A549 treated with Mapracorat at 1 μM for 4 hours (cell line): ENCODE measurements around the gene MSH5. TPM values are rescaled to one million over a fixed set of nuclear protein-coding genes. Genes with fewer than 3 reads are reported as not detected.

Experiments used
- total RNA-seq: library from RNA; stranded (reverse); fragments of 200-300 nt; extraction: Qiagen RNA extraction; gene quantifications from 5 replicates; pipeline ENCODE4 v1.2.3, GENCODE V29; 2022

MSH5 gene
- total RNA-seq, 1 experiment from 2014 or later: 15.5 TPM

Other genes with a start within 250 kb of the MSH5 start
- gene MICB, start 241.9 kb upstream of the MSH5 start, total RNA-seq: 6.0 to 8.1 TPM (median 7.5 TPM) in 5 replicates
- not detected in 5 replicates for gene MCCD1, start 211.0 kb upstream of the MSH5 start, total RNA-seq
- gene DDX39B, start 198.0 kb upstream of the MSH5 start, total RNA-seq: 336 to 391 TPM (median 386 TPM) in 5 replicates
- gene ATP6V1G2, start 193.4 kb upstream of the MSH5 start, total RNA-seq: 0.35 to 0.98 TPM (median 0.50 TPM) in 5 replicates
- 9.0 to 12.4 TPM (median 11.7 TPM) in 5 replicates for gene NFKBIL1, start 192.4 kb upstream of the MSH5 start, total RNA-seq
- gene LTA, start 167.7 kb upstream of the MSH5 start, total RNA-seq: 0.10 to 0.16 TPM (median 0.12 TPM) in 3 of 5 replicates, not detected in the others
- gene TNF, start 164.4 kb upstream of the MSH5 start, total RNA-seq: 0.07 to 0.15 TPM (median 0.14 TPM) in 3 of 5 replicates, not detected in the others
- gene LTB, start 157.6 kb upstream of the MSH5 start, total RNA-seq: 0.35 to 0.88 TPM (median 0.51 TPM) in 5 replicates
- gene LST1, start 153.7 kb upstream of the MSH5 start, total RNA-seq: 0.16 to 0.36 TPM in 2 of 5 replicates, not detected in the others
- gene NCR3, start 147.0 kb upstream of the MSH5 start, total RNA-seq: not detected in 5 replicates
- gene AIF1, start 124.8 kb upstream of the MSH5 start, total RNA-seq: not detected in 5 replicates
- 68.4 to 87.7 TPM (median 84.8 TPM) in 5 replicates for gene PRRC2A, start 119.3 kb upstream of the MSH5 start, total RNA-seq
- gene BAG6, start 87.3 kb upstream of the MSH5 start, total RNA-seq: 106 to 148 TPM (median 138 TPM) in 5 replicates
- gene APOM, start 84.1 kb upstream of the MSH5 start, total RNA-seq: 2.8 to 3.7 TPM (median 2.9 TPM) in 5 replicates
- gene C6orf47, start 79.2 kb upstream of the MSH5 start, total RNA-seq: 11.1 to 12.4 TPM (median 11.6 TPM) in 5 replicates
- 10.2 to 12.1 TPM (median 11.4 TPM) in 5 replicates for gene GPANK1, start 75.0 kb upstream of the MSH5 start, total RNA-seq
- gene CSNK2B, start 73.9 kb upstream of the MSH5 start, total RNA-seq: 167 to 177 TPM (median 171 TPM) in 5 replicates
- gene LY6G5B, start 70.0 kb upstream of the MSH5 start, total RNA-seq: 2.1 to 5.7 TPM (median 3.8 TPM) in 5 replicates
- gene LY6G5C, start 58.9 kb upstream of the MSH5 start, total RNA-seq: 0.92 to 1.6 TPM (median 1.1 TPM) in 5 replicates
- 11.3 to 19.8 TPM (median 18.4 TPM) in 5 replicates for gene ABHD16A, start 36.7 kb upstream of the MSH5 start, total RNA-seq
- gene LY6G6F, start 33.1 kb upstream of the MSH5 start, total RNA-seq: not detected in 5 replicates
- gene LY6G6D, start 24.7 kb upstream of the MSH5 start, total RNA-seq: not detected in 5 replicates
- gene LY6G6C, start 18.3 kb upstream of the MSH5 start, total RNA-seq: 0.21 to 0.24 TPM (median 0.23 TPM) in 3 of 5 replicates, not detected in the others
- gene MPIG6B, start 16.6 kb upstream of the MSH5 start, total RNA-seq: not detected in 5 replicates
- gene DDAH2, start 10.7 kb upstream of the MSH5 start, total RNA-seq: 28.3 to 32.5 TPM (median 31.8 TPM) in 5 replicates
- gene CLIC1, start 3.5 kb upstream of the MSH5 start, total RNA-seq: 471 to 496 TPM (median 485 TPM) in 5 replicates
- 2.6 to 5.2 TPM (median 4.3 TPM) in 5 replicates for gene SAPCD1, start 22.7 kb downstream of the MSH5 start, total RNA-seq
- 0.72 to 2.2 TPM (median 1.4 TPM) in 5 replicates for gene VWA7, start 37.3 kb downstream of the MSH5 start, total RNA-seq
- gene VARS1, start 55.7 kb downstream of the MSH5 start, total RNA-seq: 45.6 to 60.9 TPM (median 53.8 TPM) in 5 replicates
- gene LSM2, start 67.0 kb downstream of the MSH5 start, total RNA-seq: 51.0 to 62.8 TPM (median 60.8 TPM) in 5 replicates
- gene HSPA1L, start 75.3 kb downstream of the MSH5 start, total RNA-seq: 1.3 to 1.8 TPM (median 1.5 TPM) in 5 replicates
- gene HSPA1A, start 75.5 kb downstream of the MSH5 start, total RNA-seq: 132 to 252 TPM (median 194 TPM) in 5 replicates
- gene HSPA1B, start 87.7 kb downstream of the MSH5 start, total RNA-seq: 89.4 to 177 TPM (median 151 TPM) in 5 replicates
- 21.6 to 33.6 TPM (median 26.8 TPM) in 5 replicates for gene NEU1, start 122.8 kb downstream of the MSH5 start, total RNA-seq
- gene SLC44A4, start 139.0 kb downstream of the MSH5 start, total RNA-seq: 0.15 TPM in 1 of 5 replicates, not detected in the others
- gene EHMT2, start 157.7 kb downstream of the MSH5 start, total RNA-seq: 19.9 to 30.0 TPM (median 29.0 TPM) in 5 replicates
- gene ZBTB12, start 162.1 kb downstream of the MSH5 start, total RNA-seq: 2.4 to 4.1 TPM (median 3.7 TPM) in 5 replicates
- gene C2, start 187.7 kb downstream of the MSH5 start, total RNA-seq: 0.26 to 0.46 TPM (median 0.31 TPM) in 5 replicates
- gene CFB, start 206.1 kb downstream of the MSH5 start, total RNA-seq: 1.9 to 2.3 TPM (median 2.0 TPM) in 5 replicates
- 76.0 to 93.4 TPM (median 77.7 TPM) in 5 replicates for gene NELFE, start 219.0 kb downstream of the MSH5 start, total RNA-seq
- 19.7 to 26.3 TPM (median 23.2 TPM) in 5 replicates for gene SKIC2, start 219.2 kb downstream of the MSH5 start, total RNA-seq
- 10.3 to 13.3 TPM (median 11.0 TPM) in 5 replicates for gene DXO, start 232.1 kb downstream of the MSH5 start, total RNA-seq
- gene C4A, start 242.1 kb downstream of the MSH5 start, total RNA-seq: 0.97 to 1.7 TPM (median 1.4 TPM) in 5 replicates